Fibroblast of pulmonary artery (primary cell): ENCODE measurements around the gene RILPL2.

Source experiments
- DNase-seq: peaks from one replicate; pipeline ENCODE4 v3.0.0-alpha.2; 2010; ENCODE audit warnings: low read depth
- H3K4me3 ChIP-seq: replicated peaks from 2 replicates; pipeline ENCODE4 v1.5.1; 2011; ENCODE audit warnings: low read depth, mild to moderate bottlenecking, control low read depth, low read length, moderate library complexity
- TF ChIP-seq, protein P1 (sequence below): IDR thresholded peaks from 2 replicates; pipeline ENCODE4 v1.5.1; 2011; ENCODE audit warnings: mild to moderate bottlenecking, control low read depth, low read length, inconsistent platforms; ENCODE audit errors: missing control alignments

Gene RILPL2

DNA sequence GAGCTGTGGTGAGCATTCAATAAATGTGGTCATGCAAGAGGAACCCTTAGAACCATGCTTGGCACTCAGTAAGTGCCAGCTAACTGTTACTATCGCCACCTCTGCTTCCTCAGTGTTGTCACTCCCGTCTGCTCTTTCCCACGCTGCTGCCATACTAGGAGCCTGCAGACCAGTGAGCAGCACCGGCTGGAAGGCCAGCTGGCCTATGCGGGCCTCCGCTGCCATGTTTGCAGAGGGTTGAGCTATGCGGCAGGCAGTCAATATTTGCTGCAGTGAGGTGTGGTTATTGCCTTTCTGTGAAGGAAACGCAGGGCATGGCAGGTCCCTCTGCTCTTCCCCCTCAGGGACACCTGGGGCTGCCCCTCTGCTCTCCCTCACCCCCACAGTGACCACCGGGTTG lies 39.5 kb downstream of the RILPL2 start:
- no peak for DNase-seq
- no peak overlapping the region for H3K4me3 ChIP-seq
- TF ChIP-seq, protein P1, sequence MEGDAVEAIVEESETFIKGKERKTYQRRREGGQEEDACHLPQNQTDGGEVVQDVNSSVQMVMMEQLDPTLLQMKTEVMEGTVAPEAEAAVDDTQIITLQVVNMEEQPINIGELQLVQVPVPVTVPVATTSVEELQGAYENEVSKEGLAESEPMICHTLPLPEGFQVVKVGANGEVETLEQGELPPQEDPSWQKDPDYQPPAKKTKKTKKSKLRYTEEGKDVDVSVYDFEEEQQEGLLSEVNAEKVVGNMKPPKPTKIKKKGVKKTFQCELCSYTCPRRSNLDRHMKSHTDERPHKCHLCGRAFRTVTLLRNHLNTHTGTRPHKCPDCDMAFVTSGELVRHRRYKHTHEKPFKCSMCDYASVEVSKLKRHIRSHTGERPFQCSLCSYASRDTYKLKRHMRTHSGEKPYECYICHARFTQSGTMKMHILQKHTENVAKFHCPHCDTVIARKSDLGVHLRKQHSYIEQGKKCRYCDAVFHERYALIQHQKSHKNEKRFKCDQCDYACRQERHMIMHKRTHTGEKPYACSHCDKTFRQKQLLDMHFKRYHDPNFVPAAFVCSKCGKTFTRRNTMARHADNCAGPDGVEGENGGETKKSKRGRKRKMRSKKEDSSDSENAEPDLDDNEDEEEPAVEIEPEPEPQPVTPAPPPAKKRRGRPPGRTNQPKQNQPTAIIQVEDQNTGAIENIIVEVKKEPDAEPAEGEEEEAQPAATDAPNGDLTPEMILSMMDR, result no peak

DNA sequence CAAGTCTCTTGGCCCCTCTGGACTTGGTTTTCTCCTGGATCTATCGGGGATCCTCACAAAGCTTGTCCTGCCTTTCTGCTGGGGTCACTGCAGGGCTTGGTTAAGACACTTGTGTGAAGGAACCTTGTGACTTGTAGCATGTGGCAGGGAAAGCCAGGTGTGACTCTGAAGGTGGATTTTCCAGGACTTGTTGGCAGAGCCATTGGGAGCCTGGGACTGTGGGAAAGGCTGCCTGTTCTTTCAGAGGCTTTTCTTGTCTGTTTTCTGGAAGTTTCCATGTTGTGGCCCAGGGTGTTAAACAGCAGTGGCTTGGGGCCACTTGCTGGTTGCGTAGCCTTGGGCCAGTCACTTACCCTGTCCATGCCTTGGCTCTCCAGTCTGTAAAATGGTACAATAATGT lies 39.9 kb downstream of the RILPL2 start:
- no peak overlapping the region for H3K4me3 ChIP-seq
- TF ChIP-seq, protein P1, result no peak

DNA sequence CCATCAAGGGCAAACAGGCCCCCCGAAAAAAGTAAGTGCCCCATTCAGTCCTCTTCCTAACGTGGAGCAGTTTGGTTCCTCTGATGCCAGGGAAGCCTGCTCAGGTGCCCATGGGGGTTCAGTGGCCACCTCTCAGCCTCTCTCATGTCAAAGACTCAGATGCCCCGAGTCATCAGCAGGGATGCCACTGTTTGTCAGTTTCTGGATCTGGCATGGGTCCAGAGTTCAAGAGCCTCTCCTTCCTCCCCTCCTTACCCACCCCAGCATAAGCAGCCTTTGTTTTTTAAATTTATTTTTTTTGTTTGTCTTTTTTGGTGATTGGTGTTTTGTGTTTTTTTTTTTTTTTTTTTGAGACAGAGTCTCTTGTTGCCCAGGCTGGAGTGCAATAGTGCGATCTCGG lies 41.2 kb downstream of the RILPL2 start:
- H3K4me3 ChIP-seq, result no peak overlapping the region
- TF ChIP-seq, protein P1, result no peak
- no peak for DNase-seq

More for the DNA sequence above, 39.9 kb downstream of the RILPL2 start:
- DNase-seq, result no peak

DNA sequence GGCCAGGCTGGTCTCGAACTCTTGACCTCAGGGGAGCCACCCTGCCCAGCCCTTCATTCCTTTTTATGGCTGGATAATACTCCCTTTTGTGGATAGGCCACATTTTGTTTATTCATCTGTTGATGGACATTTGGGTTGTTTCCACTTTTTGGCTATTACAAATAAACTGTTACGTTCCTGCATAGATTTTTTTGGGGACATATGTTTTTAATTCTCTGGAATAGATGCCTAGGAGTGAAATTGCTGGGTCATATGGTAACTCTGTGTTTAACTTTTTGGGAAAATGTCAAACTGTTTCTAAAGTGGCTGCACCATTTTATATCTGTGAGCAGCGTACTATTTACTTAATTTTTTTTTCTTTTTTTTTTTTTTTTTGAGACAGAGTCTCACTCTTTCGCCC lies 42.7 kb downstream of the RILPL2 start:
- DNase-seq, result no peak
- TF ChIP-seq, protein P1, result no peak
- no peak overlapping the region for H3K4me3 ChIP-seq

DNA sequence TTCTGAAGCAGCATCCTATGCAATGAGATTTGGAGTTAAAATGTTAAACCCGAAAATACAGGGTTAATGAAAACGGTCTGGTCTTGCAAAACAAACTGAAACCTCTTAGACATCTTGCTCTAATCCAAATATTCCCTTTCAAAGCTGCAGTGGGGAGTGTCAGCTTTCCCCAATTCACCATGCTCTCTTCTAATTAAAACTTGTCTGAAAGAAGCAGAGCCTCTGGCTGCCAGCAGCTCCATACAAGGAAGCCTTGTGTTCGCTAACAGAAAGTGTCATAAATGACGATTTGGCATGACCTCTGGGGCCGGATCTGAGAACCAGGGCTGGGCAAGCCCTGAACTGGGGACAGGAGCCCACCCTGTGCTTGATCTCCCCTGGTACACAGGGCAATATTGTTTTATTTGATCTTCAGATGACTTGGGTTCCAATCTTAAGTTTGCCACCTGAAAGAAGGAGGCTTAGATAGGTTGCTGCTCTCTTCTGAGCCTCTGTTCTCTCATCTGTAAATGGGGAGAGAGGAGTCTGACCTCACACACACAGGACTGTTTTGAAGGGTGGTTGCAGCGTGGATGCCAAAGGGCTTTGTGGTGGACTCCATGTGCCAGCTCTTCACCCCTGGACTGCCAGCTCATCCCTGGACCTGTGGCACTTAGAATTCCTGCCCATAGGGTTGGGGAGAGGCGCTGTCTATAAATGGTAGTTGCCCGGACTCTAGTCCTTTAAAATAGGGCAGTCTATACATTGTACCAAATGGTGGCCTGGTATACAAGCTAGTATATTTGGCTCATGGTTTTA lies 44.7 kb downstream of the RILPL2 start:
- TF ChIP-seq, protein P1, result no peak
- no peak for DNase-seq
- H3K4me3 ChIP-seq, result no peak overlapping the region

DNA sequence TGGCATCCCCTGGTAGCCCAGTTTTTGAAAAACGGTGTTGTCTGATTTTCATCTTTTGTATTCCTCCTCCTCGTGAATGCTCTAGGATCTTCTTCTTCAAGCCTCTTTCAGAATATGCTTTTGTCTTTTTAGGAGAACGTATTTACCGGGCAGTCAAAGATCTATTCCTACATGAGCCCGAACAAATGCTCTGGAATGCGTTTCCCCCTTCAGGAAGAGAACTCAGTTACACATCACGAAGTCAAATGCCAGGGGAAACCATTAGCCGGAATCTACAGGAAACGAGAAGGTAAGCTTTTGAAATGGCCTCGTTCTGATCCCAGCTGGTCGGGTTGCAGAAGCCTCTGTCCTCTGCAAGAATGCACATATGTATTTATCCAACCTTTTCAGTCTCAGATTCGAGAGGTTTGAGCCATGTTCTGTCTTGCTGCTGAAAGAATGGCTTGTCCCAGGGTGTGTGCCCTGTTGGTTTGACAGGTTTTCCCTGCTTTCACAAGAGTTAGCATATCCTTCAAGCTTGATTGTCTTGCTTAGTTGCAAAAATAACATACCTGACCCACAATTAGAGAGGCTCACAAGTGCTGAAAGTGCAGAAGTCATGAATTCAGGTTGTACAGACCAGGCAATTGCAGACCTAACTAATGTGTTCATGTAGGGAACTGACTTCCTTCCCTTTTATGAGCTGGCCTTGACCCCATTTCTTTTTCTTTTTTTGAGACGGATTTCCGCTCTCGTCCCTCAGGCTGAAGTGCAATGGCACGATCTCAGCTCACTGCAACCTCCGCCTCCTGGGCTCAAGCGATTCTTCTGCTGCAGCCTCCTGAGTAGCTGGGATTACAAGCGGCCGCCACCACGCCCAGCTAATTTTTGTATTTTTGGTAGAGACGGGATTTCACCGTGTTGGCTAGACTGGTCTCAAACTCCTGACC lies 45.7 kb downstream of the RILPL2 start:
- H3K4me3 ChIP-seq, result peak overlapping the region; percentile 64
- no peak for DNase-seq
- TF ChIP-seq, protein P1, result no peak
